ENCODE data around the gene PLA2G2C.
"Not testable (repeated sequence)": the region's sequence is repeated elsewhere in the genome, so short reads cannot be mapped to it uniquely, and the experiment has no call there.

Gene PLA2G2C

GRCh38 chr1:20150969-20151368, 35.3 kb downstream of the PLA2G2C start:
- no peak for DNase-seq

- no peak for DNase-seq
Observed at GRCh38 chr1:20150326-20150705, 36.0 kb downstream of the PLA2G2C start.

GRCh38 chr1:20149601-20150325, 36.6 kb downstream of the PLA2G2C start:
- DNase-seq, result no peak

GRCh38 chr1:20148571-20149500, 37.5 kb downstream of the PLA2G2C start:
- DNase-seq, result no peak

GRCh38 chr1:20147846-20148570, 38.3 kb downstream of the PLA2G2C start:
- no peak for DNase-seq

- no peak for DNase-seq
Observed at GRCh38 chr1:20143734-20144565, 42.4 kb downstream of the PLA2G2C start.

- no peak for DNase-seq
Observed at GRCh38 chr1:20143318-20143717, 43.0 kb downstream of the PLA2G2C start.

- no peak for DNase-seq
Observed at GRCh38 chr1:20142001-20142710, 44.2 kb downstream of the PLA2G2C start.

- DNase-seq, result no peak
Observed at GRCh38 chr1:20141466-20141865, 44.9 kb downstream of the PLA2G2C start.

GRCh38 chr1:20141001-20141400, 45.3 kb downstream of the PLA2G2C start:
- DNase-seq, result no peak

- DNase-seq, result no peak
Observed at GRCh38 chr1:20139776-20140612, 46.3 kb downstream of the PLA2G2C start.

GRCh38 chr1:20138961-20139550, 47.3 kb downstream of the PLA2G2C start, which contains the start of gene PLA2G2F:
TSS of gene PLA2G2F (plus strand) at chr1:20139323. CDS start at chr1:20139428, 105 bp downstream.
- no peak for DNase-seq

- no peak for DNase-seq
Observed at GRCh38 chr1:20138346-20138745, 48.0 kb downstream of the PLA2G2C start.

GRCh38 chr1:20137604-20138003, 48.7 kb downstream of the PLA2G2C start:
- DNase-seq, result no peak

GRCh38 chr1:20137055-20137454, 49.3 kb downstream of the PLA2G2C start:
- no peak for DNase-seq

GRCh38 chr1:20136249-20136648, 50.1 kb downstream of the PLA2G2C start:
- DNase-seq, result no peak

- DNase-seq, result no peak
Observed at GRCh38 chr1:20134995-20135394, 51.3 kb downstream of the PLA2G2C start.

GRCh38 chr1:20130518-20130917, 55.8 kb downstream of the PLA2G2C start:
- DNase-seq, result not testable (repeated sequence)

- DNase-seq, result no peak
Observed at GRCh38 chr1:20126806-20127440, 59.4 kb downstream of the PLA2G2C start.
